ENCODE results near the gene KCNJ14. TPM values are rescaled to one million over a fixed set of nuclear protein-coding genes. Genes with fewer than 3 reads are reported as not detected.

KCNJ14 gene
- total and polyA plus RNA-seq, 2 of the 8 experiments (the other 6 are each of a cell fraction or from before 2014, with no cell fraction given): 0.45 to 0.89 TPM

GRCh38 chr19:48516536-48516935, 61.2 kb downstream of the KCNJ14 start:
- Histone ChIP-seq H2BK20ac (ENCODE audit: low read length) (peak overlapping the region; percentile 90; the same call in 1 of the 2 replicates), H3K4me3 (ENCODE audit: extremely low read depth in 1 of 4, insufficient read depth in 2 of 4, low read depth in 3 of 4, low read length in 4 of 4) (no peak overlapping the region), H2BK120ac (replicated peaks; ENCODE audit: low read depth, low read length) (no peak overlapping the region), H4K20me1 (replicated peaks in 1 of 2; ENCODE audit: control insufficient read depth in 1 of 2, insufficient read depth in 2 of 2, low read length in 2 of 2) (peaks cover 0 to 4% of the 10 kb centered on the region in 2 experiments), H4K91ac (replicated peaks; ENCODE audit: insufficient read length, low read length) (no peak overlapping the region), H3K27me3 (replicated peaks in 1 of 4; ENCODE audit: control insufficient read depth in 3 of 4, extremely low read depth in 1 of 4, insufficient read depth in 3 of 4, low read length in 3 of 4) (peaks cover 0 to 12% (median 9%) of the 10 kb centered on the region in 4 experiments; a peak in 4 of 7 replicates), H3K9ac (replicated peaks in 1 of 4; ENCODE audit: extremely low read depth in 1 of 4, low read depth in 3 of 4, low read length in 3 of 4) (no peak overlapping the region), H4K5ac (ENCODE audit: insufficient read length, low read depth, low read length) (no peak overlapping the region), H3K79me1 (ENCODE audit: low read depth, low read length) (no peaks in the 10 kb centered on the region), H2AFZ (ENCODE audit: low read length) (peak overlapping the region; percentile 81; the same call in 1 of the 2 replicates), H3K36me3 (ENCODE audit: control insufficient read depth in 2 of 4, insufficient read depth in 4 of 4, low read length in 3 of 4) (no peaks in the 10 kb centered on the region), H4K8ac (ENCODE audit: extremely low read depth, insufficient read depth, low read length) (no peak overlapping the region), H3K23me2 (ENCODE audit: low read depth, low read length) (peaks cover 13% of the 10 kb centered on the region), H2BK5ac (ENCODE audit: low read depth, low read length) (no peak overlapping the region), H2BK15ac (ENCODE audit: low read length) (peak overlapping the region; percentile 95; the same call in 1 of the 2 replicates), H2AK5ac (ENCODE audit: low read depth, low read length) (no peak overlapping the region; the same call in 1 of the 2 replicates), H3K4me2 (ENCODE audit: insufficient read depth in 1 of 2, low read depth in 2 of 2, low read length in 2 of 2) (no peak overlapping the region; a peak in 1 of 4 replicates), H3K9me3 (ENCODE audit: insufficient read depth in 2 of 2, low read depth in 1 of 2, low read length in 1 of 2) (no peaks in the 10 kb centered on the region), H3K79me2 (ENCODE audit: control insufficient read depth in 1 of 2, insufficient read depth in 2 of 2, low read length in 2 of 2) (no peaks in the 10 kb centered on the region), H3K56ac (replicated peaks; ENCODE audit: insufficient read length, low read depth, low read length) (no peak overlapping the region), H3K23ac (ENCODE audit: insufficient read length) (no peak overlapping the region), H3K14ac (ENCODE audit: insufficient read length) (no peak overlapping the region), H3K18ac (ENCODE audit: extremely low read depth, low read length) (no peak overlapping the region), H2BK12ac (ENCODE audit: low read depth, low read length) (peak overlapping the region; percentile 39; the same call in 1 of the 2 replicates), H3K27ac (ENCODE audit: low read depth, low read length) (no peak overlapping the region), H3K4ac (replicated peaks; ENCODE audit: insufficient read length, low read depth, low read length) (no peak overlapping the region), H3K4me1 (replicated peaks in 1 of 4; ENCODE audit: control insufficient read depth in 3 of 4, insufficient read depth in 4 of 4, low read length in 3 of 4) (peaks cover 0 to 16% (median 6%) of the 10 kb centered on the region in 4 experiments; a peak in 5 of 7 replicates)
- POLR2A ChIA-PET (ENCODE audit: partially characterized antibody): interaction anchor here (0.9 to 2.1 kb wide), 5 partner anchors 34 to 98 kb away, joined by 3 to 6 read pairs (median 4); partner anchors contain the start of gene FAM83E
- TF ChIP-seq FOSL1 (IDR thresholded peaks at IDR 0.05; ENCODE audit: insufficient read depth, low read depth, low read length) (no peak), BRCA1 (IDR thresholded peaks at IDR 0.05; ENCODE audit: low read depth, low read length) (no peak), USF2 (IDR thresholded peaks at IDR 0.05; ENCODE audit: low read length) (no peak), CBX8 (IDR thresholded peaks at IDR 0.05; ENCODE audit: borderline replicate concordance, low read depth, low read length) (no peak), SUZ12 (IDR thresholded peaks at IDR 0.05; ENCODE audit: low read length) (no peak), CHD2 (IDR thresholded peaks at IDR 0.05; ENCODE audit: low read length) (no peak), SP1 (IDR thresholded peaks at IDR 0.05; ENCODE audit: low read depth, low read length) (no peak), CEBPB (IDR thresholded peaks at IDR 0.05; ENCODE audit: low read depth, low read length) (no peak), GABPA (IDR thresholded peaks at IDR 0.05; ENCODE audit: borderline replicate concordance, insufficient read depth, low read length) (no peak)
- 86% methylated on average over 8 of the region's 8 CpGs; no CpG with 5 or more reads in 1 of the 2 experiments for WGBS, 2 experiments (ENCODE audit: extremely low coverage in 1 of 2, insufficient coverage in 1 of 2, insufficient read length in 1 of 2, insufficient replicate concordance in 2 of 2, low coverage in 1 of 2, low lambda C conversion rate in 2 of 2, missing lambda C conversion rate in 1 of 2)
- FAIRE-seq: no peak
- CTCF ChIA-PET (ENCODE audit: partially characterized antibody): interaction anchor here (0.6 to 3.4 kb wide), 6 partner anchors 8 to 114 kb away, joined by 3 to 29 read pairs (median 4); no protein-coding TSS in a partner anchor
- no peak for DNase-seq (ENCODE audit: low read depth in 1 of 2, low spot score in 2 of 2)

Data from H1 (cell line).